Keratinocyte (primary cell): ENCODE results near the gene ACTA2. TPM values are rescaled to one million over a fixed set of nuclear protein-coding genes. Genes with fewer than 3 reads are reported as not detected.

Experiments used
- DNase-seq: peaks from one replicate; pipeline ENCODE4 v3.0.0-alpha.2; 2011; ENCODE audit warnings: low read depth, missing footprints, low spot score
- FAIRE-seq: peaks from 2 replicates; lab custom pipeline; 2011; peaks lifted over from hg19 to GRCh38; lab: Jason Lieb, UNC
- H2AFZ ChIP-seq: 2 replicates; pipeline ENCODE4 v1.6.0; 2012; ENCODE audit warnings: low read length, control low read depth, inconsistent platforms; ENCODE audit not compliant: control insufficient read depth
- H3K27ac ChIP-seq: 2 replicates; pipeline ENCODE4 v1.5.1; 2011; ENCODE audit warnings: low read length; ENCODE audit not compliant: control insufficient read depth, insufficient read depth
- H3K27me3 ChIP-seq: 3 replicates; pipeline ENCODE4 v1.6.0; 2011; ENCODE audit warnings: low read length; ENCODE audit not compliant: control insufficient read depth, insufficient read depth; ENCODE audit errors: extremely low read depth
- H3K36me3 ChIP-seq, 2 experiments: 2 replicates in 1 of 2; 3 replicates in 1 of 2; pipeline ENCODE4 v1.5.1; 2011; ENCODE audit warnings: low read length in 2 of 2, mild to moderate bottlenecking in 1 of 2; ENCODE audit not compliant: control insufficient read depth in 2 of 2, insufficient read depth in 2 of 2; ENCODE audit errors: extremely low read depth in 1 of 2
- H3K4me1 ChIP-seq: 3 replicates; pipeline ENCODE4 v1.5.1; 2011; ENCODE audit warnings: low read length; ENCODE audit not compliant: control insufficient read depth, insufficient read depth; ENCODE audit errors: extremely low read depth
- H3K4me2 ChIP-seq: 3 replicates; pipeline ENCODE4 v1.6.0; 2011; ENCODE audit warnings: low read depth, low read length; ENCODE audit not compliant: control insufficient read depth, insufficient read depth; ENCODE audit errors: extremely low read depth
- H3K4me3 ChIP-seq, 3 experiments: fragments of 200-600 bp in 1 of 3; sonication (generic) in 1 of 3; 2 replicates in 2 of 3; 3 replicates in 1 of 3; pipeline ENCODE4 v1.5.1; 2011 to 2016; ENCODE audit warnings: low read length in 3 of 3, mild to moderate bottlenecking in 3 of 3, control low read depth in 2 of 3, inconsistent platforms in 1 of 3, low read depth in 1 of 3, mixed read lengths in 1 of 3, mixed run types in 1 of 3, moderate library complexity in 1 of 3; ENCODE audit not compliant: control insufficient read depth in 2 of 3, insufficient read depth in 2 of 3; ENCODE audit errors: extremely low read depth in 1 of 3
- H3K79me2 ChIP-seq: 2 replicates; pipeline ENCODE4 v1.6.0; 2012; ENCODE audit warnings: low read length; ENCODE audit not compliant: control insufficient read depth, insufficient read depth
- H3K9ac ChIP-seq: 3 replicates; pipeline ENCODE4 v1.6.0; 2011; ENCODE audit warnings: low read length; ENCODE audit not compliant: control insufficient read depth, insufficient read depth; ENCODE audit errors: extremely low read depth
- H3K9me1 ChIP-seq: 3 replicates; pipeline ENCODE4 v1.6.0; 2011; ENCODE audit warnings: low read length; ENCODE audit not compliant: control insufficient read depth, insufficient read depth; ENCODE audit errors: extremely low read depth
- H3K9me3 ChIP-seq: 2 replicates; pipeline ENCODE4 v1.5.1; 2012; ENCODE audit warnings: low read depth, low read length; ENCODE audit not compliant: control insufficient read depth
- H4K20me1 ChIP-seq: 3 replicates; pipeline ENCODE4 v1.6.0; 2011; ENCODE audit warnings: low read length; ENCODE audit not compliant: control insufficient read depth, insufficient read depth; ENCODE audit errors: extremely low read depth
- EZH2 ChIP-seq: IDR thresholded peaks from one replicate; pipeline ENCODE4 v1.6.1; 2012; ENCODE audit warnings: inconsistent platforms, mild to moderate bottlenecking, low read length, moderate library complexity
- dilution Hi-C: fragments of 300-500 bp; cut with MboI; formaldehyde crosslinking; loops from one replicate; pipeline ENCODE4 v1.7.0; 2020; ENCODE audit warnings: low sequenced_read_pairs; ENCODE audit not compliant: extremely low pct_ligation_motif_present
- polyA plus RNA-seq, 5 experiments: library from polyadenylated mRNA; depleted of rRNA in 3 of 5; stranded (reverse) in 3 of 5; stranded (forward) in 1 of 5; unstranded in 1 of 5; fragments of >200 nt; gene quantifications; 1 replicate in 1 of 5; 2 replicates in 3 of 5; 3 replicates in 1 of 5; pipeline versions ENCODE4 v1.2.1 to v1.2.3, GENCODE V29; 2011 to 2012; ENCODE audit warnings: missing spikeins in 2 of 5, low read depth in 1 of 5, low replicate concordance in 1 of 5
- TF ChIP-seq, protein P1 (sequence below), 3 experiments: IDR thresholded peaks in 1 of 3; conservative IDR thresholded peaks in 1 of 3; optimal IDR thresholded peaks in 1 of 3; 2 replicates in 2 of 3; 3 replicates in 1 of 3; pipeline versions ENCODE3 to v1.5.1; 2011; ENCODE audit warnings: low read length in 3 of 3, mild to moderate bottlenecking in 3 of 3, moderate library complexity in 2 of 3, control low read depth in 1 of 3, inconsistent platforms in 1 of 3; ENCODE audit not compliant: insufficient read depth in 2 of 3; ENCODE audit errors: extremely low read depth in 1 of 3

The ACTA2 gene
- polyA plus RNA-seq, 1 donor (not counting 4 experiments of a cell fraction or from before 2014, with no cell fraction given): 3.7 TPM

DNA sequence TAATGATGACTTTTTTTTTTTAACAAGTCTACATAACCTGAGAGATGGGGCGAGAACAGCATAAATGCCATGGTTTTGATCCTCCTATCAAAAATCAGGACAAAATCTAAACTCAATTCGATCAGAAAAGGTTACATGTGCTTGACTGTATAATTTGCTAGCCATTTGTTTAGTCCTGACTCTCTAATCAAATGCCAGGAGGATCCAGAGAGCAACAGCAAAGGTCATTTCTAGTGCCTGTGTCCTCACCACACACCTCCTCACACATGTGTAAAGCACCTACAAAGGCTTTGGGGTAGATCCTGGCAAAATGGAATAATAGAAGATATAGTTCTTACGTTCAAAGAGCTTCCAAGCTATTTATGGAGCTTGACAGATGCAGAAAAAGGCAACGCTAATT lies 27.0 kb upstream of the ACTA2 start:
- Histone ChIP-seq H3K4me1 (peaks cover 11% of the 10 kb centered on the region), H2AFZ (no peak overlapping the region), H3K9me3 (no peaks in the 10 kb centered on the region), H3K9me1 (no peaks in the 10 kb centered on the region), H3K27me3 (no peaks in the 10 kb centered on the region), H3K27ac (no peak overlapping the region), H3K4me3 (no peak overlapping the region), H3K36me3 (no peaks in the 10 kb centered on the region), H3K79me2 (no peaks in the 10 kb centered on the region), H3K4me2 (peak overlapping the region; percentile 44), H3K9ac (no peak overlapping the region), H4K20me1 (no peaks in the 10 kb centered on the region)
- dilution Hi-C loops: no loop called here
- FAIRE-seq (no peak), DNase-seq (no peak)
- no peak for TF ChIP-seq EZH2
- TF ChIP-seq, protein P1, sequence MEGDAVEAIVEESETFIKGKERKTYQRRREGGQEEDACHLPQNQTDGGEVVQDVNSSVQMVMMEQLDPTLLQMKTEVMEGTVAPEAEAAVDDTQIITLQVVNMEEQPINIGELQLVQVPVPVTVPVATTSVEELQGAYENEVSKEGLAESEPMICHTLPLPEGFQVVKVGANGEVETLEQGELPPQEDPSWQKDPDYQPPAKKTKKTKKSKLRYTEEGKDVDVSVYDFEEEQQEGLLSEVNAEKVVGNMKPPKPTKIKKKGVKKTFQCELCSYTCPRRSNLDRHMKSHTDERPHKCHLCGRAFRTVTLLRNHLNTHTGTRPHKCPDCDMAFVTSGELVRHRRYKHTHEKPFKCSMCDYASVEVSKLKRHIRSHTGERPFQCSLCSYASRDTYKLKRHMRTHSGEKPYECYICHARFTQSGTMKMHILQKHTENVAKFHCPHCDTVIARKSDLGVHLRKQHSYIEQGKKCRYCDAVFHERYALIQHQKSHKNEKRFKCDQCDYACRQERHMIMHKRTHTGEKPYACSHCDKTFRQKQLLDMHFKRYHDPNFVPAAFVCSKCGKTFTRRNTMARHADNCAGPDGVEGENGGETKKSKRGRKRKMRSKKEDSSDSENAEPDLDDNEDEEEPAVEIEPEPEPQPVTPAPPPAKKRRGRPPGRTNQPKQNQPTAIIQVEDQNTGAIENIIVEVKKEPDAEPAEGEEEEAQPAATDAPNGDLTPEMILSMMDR (optimal IDR thresholded peaks at IDR 0.05 in 1 of 3, IDR thresholded peaks at IDR 0.05 in 1 of 3, conservative IDR thresholded peaks at IDR 0.05 in 1 of 3; ENCODE audit: extremely low read depth in 1 of 3, insufficient read depth in 2 of 3, low read length in 3 of 3): no peak

DNA sequence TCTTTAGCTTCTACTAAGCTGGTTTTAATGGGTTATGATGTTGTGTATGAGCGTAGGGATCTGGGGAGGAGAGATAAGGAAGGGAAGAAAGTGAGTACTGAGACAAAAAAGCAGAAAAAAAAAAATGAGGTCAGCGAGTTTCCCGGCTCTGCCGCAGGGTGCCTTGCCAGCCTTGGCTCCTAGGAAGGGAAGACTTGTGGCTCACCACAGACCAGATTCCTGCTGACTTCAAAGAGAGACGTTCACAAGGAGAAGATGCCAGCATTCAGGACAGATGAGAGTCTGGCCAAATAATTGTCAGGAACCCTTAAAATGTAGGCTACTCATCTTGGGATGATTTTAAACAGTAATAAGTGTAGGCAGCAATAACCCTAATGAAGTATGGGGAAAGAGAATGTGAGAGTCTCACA lies 26.6 kb upstream of the ACTA2 start:
- Histone ChIP-seq H3K9ac (no peak overlapping the region), H3K4me2 (peak overlapping the region; percentile 44), H3K4me1 (peaks cover 14% of the 10 kb centered on the region), H3K9me3 (no peaks in the 10 kb centered on the region), H4K20me1 (no peaks in the 10 kb centered on the region), H3K9me1 (no peaks in the 10 kb centered on the region), H3K79me2 (no peaks in the 10 kb centered on the region), H3K36me3 (no peaks in the 10 kb centered on the region), H3K27me3 (no peaks in the 10 kb centered on the region), H3K27ac (no peak overlapping the region), H3K4me3 (no peak overlapping the region), H2AFZ (no peak overlapping the region)
- FAIRE-seq (peak; percentile 90), DNase-seq (peak; percentile 59)
- TF ChIP-seq, protein P1 (optimal IDR thresholded peaks at IDR 0.05 in 1 of 3, IDR thresholded peaks at IDR 0.05 in 1 of 3, conservative IDR thresholded peaks at IDR 0.05 in 1 of 3; ENCODE audit: extremely low read depth in 1 of 3, insufficient read depth in 2 of 3, low read length in 3 of 3): no peak
- no peak for TF ChIP-seq EZH2
- dilution Hi-C loops: no loop called here
